Liver (tissue), 9 donors: Measurements from ENCODE around the gene LRRK1. TPM values are rescaled to one million over a fixed set of nuclear protein-coding genes. Genes with fewer than 3 reads are reported as not detected.

Experiments
- DNase-seq: peaks from one replicate; pipeline ENCODE4 v3.0.0-alpha.2; 2017; ENCODE audit warnings: low spot score
- H3K27ac ChIP-seq, 2 donors: one replicate each; pipeline ENCODE4 v1.7.0; 2013; ENCODE audit warnings: inconsistent platforms in 2 of 2, low read length in 2 of 2, control low read depth in 1 of 2, low read depth in 1 of 2, mild to moderate bottlenecking in 1 of 2
- H3K27me3 ChIP-seq, 4 donors: one replicate each; pipeline versions ENCODE4 v1.6.1 to v1.7.0; 2013; ENCODE audit warnings: low read length in 3 of 4, inconsistent platforms in 1 of 4, mild to moderate bottlenecking in 1 of 4, moderate library complexity in 1 of 4; ENCODE audit not compliant: control insufficient read depth in 4 of 4, insufficient read depth in 4 of 4
- H3K36me3 ChIP-seq, 4 donors: one replicate each; pipeline versions ENCODE4 v1.6.1 to v1.7.0; 2013; ENCODE audit warnings: low read length in 3 of 4, mild to moderate bottlenecking in 3 of 4, low read depth in 1 of 4, moderate library complexity in 1 of 4; ENCODE audit not compliant: control insufficient read depth in 4 of 4, insufficient read depth in 3 of 4
- H3K4me1 ChIP-seq, 4 donors: one replicate each; pipeline versions ENCODE4 v1.6.1 to v1.7.0; 2013; ENCODE audit warnings: low read length in 3 of 4, mild to moderate bottlenecking in 3 of 4, moderate library complexity in 1 of 4; ENCODE audit not compliant: control insufficient read depth in 4 of 4, insufficient read depth in 4 of 4
- H3K4me3 ChIP-seq, 3 donors: one replicate each; pipeline versions ENCODE4 v1.6.1 to v1.7.0; 2013; ENCODE audit warnings: low read length in 3 of 3, control low read depth in 1 of 3, low read depth in 1 of 3, mild to moderate bottlenecking in 1 of 3
- H3K9ac ChIP-seq, 2 donors: one replicate each; pipeline ENCODE4 v1.7.0; 2013; ENCODE audit warnings: low read length in 2 of 2, mild to moderate bottlenecking in 2 of 2, moderate library complexity in 2 of 2, control low read depth in 1 of 2, low read depth in 1 of 2
- H3K9me3 ChIP-seq, 4 donors: one replicate each; pipeline versions ENCODE4 v1.6.1 to v1.7.0; 2013; ENCODE audit warnings: low read length in 3 of 4; ENCODE audit not compliant: control insufficient read depth in 4 of 4
- ATF3 ChIP-seq: IDR thresholded peaks from 2 replicates; pipeline ENCODE4 v1.6.1; 2016; ENCODE audit warnings: antibody characterized with exemption
- CTCF ChIP-seq: fragments of 150-350 bp; IDR thresholded peaks from 2 replicates; pipeline ENCODE4 v1.5.1; 2017; ENCODE audit warnings: improper control_type of control experiment, low read depth, low read length; ENCODE audit not compliant: missing input control
- EGR1 ChIP-seq, 2 donors: IDR thresholded peaks; 2 replicates each; pipeline ENCODE4 v1.6.1; 2016 to 2018; ENCODE audit warnings: antibody characterized with exemption in 2 of 2, low read depth in 2 of 2
- FOXA1 ChIP-seq: IDR thresholded peaks from 2 replicates; pipeline ENCODE4 v1.6.1; 2016; ENCODE audit warnings: antibody characterized with exemption
- FOXA2 ChIP-seq: IDR thresholded peaks from 2 replicates; pipeline ENCODE4 v1.6.1; 2016; ENCODE audit warnings: antibody characterized with exemption
- GABPA ChIP-seq, 2 donors: IDR thresholded peaks in 1 of 2; conservative IDR thresholded peaks in 1 of 2; 2 replicates each; pipeline ENCODE4 v1.6.1; 2016; ENCODE audit warnings: antibody characterized with exemption in 2 of 2, mild to moderate bottlenecking in 1 of 2, moderate library complexity in 1 of 2
- HNF4A ChIP-seq, 2 donors: conservative IDR thresholded peaks; 2 replicates each; pipeline ENCODE4 v1.6.1; 2016; ENCODE audit warnings: antibody characterized with exemption in 2 of 2, mild to moderate bottlenecking in 2 of 2
- HNF4G ChIP-seq: IDR thresholded peaks from 2 replicates; pipeline ENCODE4 v1.6.1; 2016; ENCODE audit warnings: antibody characterized with exemption
- JUND ChIP-seq, 2 donors: IDR thresholded peaks; 2 replicates each; pipeline ENCODE4 v1.6.1; 2016; ENCODE audit warnings: antibody characterized with exemption in 2 of 2
- MAX ChIP-seq: IDR thresholded peaks from 2 replicates; pipeline ENCODE4 v1.6.1; 2016; ENCODE audit warnings: antibody characterized with exemption
- NR2F2 ChIP-seq: IDR thresholded peaks from 2 replicates; pipeline ENCODE4 v1.6.1; 2016; ENCODE audit warnings: antibody characterized with exemption
- RAD21 ChIP-seq, 2 donors: IDR thresholded peaks; 2 replicates each; pipeline ENCODE4 v1.6.1; 2016; ENCODE audit warnings: antibody characterized with exemption in 2 of 2, mild to moderate bottlenecking in 2 of 2
- REST ChIP-seq: IDR thresholded peaks from 2 replicates; pipeline ENCODE4 v1.6.1; 2016; ENCODE audit warnings: antibody characterized with exemption, mild to moderate bottlenecking
- RXRA ChIP-seq, 2 donors: IDR thresholded peaks; 2 replicates each; pipeline ENCODE4 v1.6.1; 2017 to 2018; ENCODE audit warnings: antibody characterized with exemption in 2 of 2, mild to moderate bottlenecking in 1 of 2
- SP1 ChIP-seq: IDR thresholded peaks from 2 replicates; pipeline ENCODE4 v1.6.1; 2018; ENCODE audit warnings: antibody characterized with exemption, mild to moderate bottlenecking
- TAF1 ChIP-seq: conservative IDR thresholded peaks from 2 replicates; pipeline ENCODE4 v1.6.1; 2016; ENCODE audit warnings: antibody characterized with exemption, mild to moderate bottlenecking
- YY1 ChIP-seq: IDR thresholded peaks from 2 replicates; pipeline ENCODE4 v1.6.1; 2016; ENCODE audit warnings: antibody characterized with exemption, mild to moderate bottlenecking
- ZBTB33 ChIP-seq: IDR thresholded peaks from 2 replicates; pipeline ENCODE4 v1.6.1; 2016; ENCODE audit warnings: antibody characterized with exemption
- WGBS: extraction: QIAGEN DNeasy Blood & Tissue Kit; methylation state at CpG from one replicate; pipeline ENCODE4 v1.1.7; 2013; 5-methylcytosine and 5-hydroxymethylcytosine counted together
- polyA plus RNA-seq, 2 donors: library from polyadenylated mRNA; stranded (reverse) in 1 of 2; unstranded in 1 of 2; fragments of 200-250 nt in 1 of 2; fragments of >200 nt in 1 of 2; fragmentation: Nextera tagmentation in 1 of 2; extraction: Ambion mirVana in 1 of 2; gene quantifications; one replicate each; pipeline versions ENCODE4 v1.2.1 to v1.2.3, GENCODE V29; 2013 to 2015
- total RNA-seq, 2 donors: library from RNA; depleted of rRNA; stranded (reverse); fragments of >200 nt; gene quantifications; one replicate each; pipeline ENCODE4 v1.2.3, GENCODE V29; 2014
- donor health status: healthy.
- donor health status: healthy.
- donor health status: healthy.
- donor health status: healthy.
- donor health status: healthy.

The LRRK1 gene
- total and polyA plus RNA-seq, 4 donors = 1.2 to 4.4 (median 2.7) TPM

- Histone ChIP-seq H3K36me3 (peaks cover 0 to 4% (median 1%) of the 10 kb centered on the region in 4 donors), H3K4me3 (no peak overlapping the region), H3K9ac (no peak overlapping the region), H3K27me3 (no peaks in the 10 kb centered on the region), H3K9me3 (no peaks in the 10 kb centered on the region), H3K27ac (peak overlapping the region; percentile 13 to 14), H3K4me1 (peaks cover 0 to 2% (median 0%) of the 10 kb centered on the region in 4 donors)
- TF ChIP-seq NR2F2 (no peak), EGR1 (IDR thresholded peaks at IDR 0.05; ENCODE audit: low read depth in 2 of 2) (no peak), RXRA (IDR thresholded peaks at IDR 0.05) (no peak), JUND (IDR thresholded peaks at IDR 0.05) (no peak), TAF1 (no peak), HNF4G (no peak)
- no peak for DNase-seq
- 72% methylated on average over 15 of the region's 15 CpGs for WGBS
These were observed 149.9 kb downstream of the LRRK1 start for GRCh38 chr15:101068961-101069653.

- peak overlapping the region in 1 of 2 donors; percentile 5 for H3K27ac ChIP-seq
- no peak overlapping the region for H3K9ac ChIP-seq
- H3K4me3 ChIP-seq = no peak overlapping the region
- peaks cover 0 to 4% (median 1%) of the 10 kb centered on the region in 4 donors for H3K36me3 ChIP-seq
- H3K9me3 ChIP-seq = no peaks in the 10 kb centered on the region
- no peak for DNase-seq
- 86% methylated on average over 4 of the region's 4 CpGs for WGBS
- no peak for TF ChIP-seq JUND (IDR thresholded peaks at IDR 0.05)
- TF ChIP-seq YY1 = no peak
- TF ChIP-seq ATF3 = no peak
- no peak for TF ChIP-seq MAX
- no peak for TF ChIP-seq TAF1
- no peak for TF ChIP-seq FOXA1
- TF ChIP-seq HNF4A (conservative IDR thresholded peaks at IDR 0.05) = no peak
- no peak for TF ChIP-seq NR2F2
- TF ChIP-seq HNF4G = no peak
- no peak for TF ChIP-seq REST
- TF ChIP-seq EGR1 (IDR thresholded peaks at IDR 0.05; ENCODE audit: low read depth in 2 of 2) = no peak
- TF ChIP-seq GABPA (IDR thresholded peaks at IDR 0.05 in 1 of 2, conservative IDR thresholded peaks at IDR 0.05 in 1 of 2) = no peak
- no peak for TF ChIP-seq ZBTB33
- TF ChIP-seq CTCF = no peak
- no peak for TF ChIP-seq RXRA (IDR thresholded peaks at IDR 0.05)
- TF ChIP-seq RAD21 (IDR thresholded peaks at IDR 0.05) = no peak
- no peak for TF ChIP-seq FOXA2
- no peak for TF ChIP-seq SP1
- H3K27me3 ChIP-seq = no peaks in the 10 kb centered on the region
- H3K4me1 ChIP-seq = peaks cover 0 to 2% (median 0%) of the 10 kb centered on the region in 4 donors
These were observed 150.5 kb downstream of the LRRK1 start for GRCh38 chr15:101069654-101069973.
